ENCODE results near the gene PFDN6. TPM values are rescaled to one million over a fixed set of nuclear protein-coding genes. Genes with fewer than 3 reads are reported as not detected.

PFDN6 gene
- total and polyA plus RNA-seq, 2 experiments from 2014 or later, result 56.1 to 62.2 TPM

DNA sequence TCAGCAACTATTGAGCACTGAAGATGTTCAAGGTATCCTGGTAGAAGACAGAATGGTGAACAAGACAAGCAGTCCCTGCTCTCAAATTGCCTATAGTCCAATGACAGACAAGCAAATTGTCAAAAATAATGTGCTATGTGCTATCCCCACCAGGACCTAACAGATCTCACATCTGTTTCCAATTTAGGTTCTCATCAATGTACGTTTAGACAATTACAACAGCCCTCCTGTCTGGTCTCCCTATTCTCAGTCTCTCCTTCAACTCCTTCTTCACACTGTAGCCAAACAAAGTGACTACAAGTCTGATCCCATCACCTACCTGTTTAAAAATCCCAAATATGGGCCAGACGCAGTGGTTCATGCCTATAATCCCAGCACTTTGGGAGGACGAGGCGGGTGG, 17.0 kb downstream of the PFDN6 start:
- H3K79me2 ChIP-seq (replicated peaks; ENCODE audit: insufficient read depth), result peaks cover 15% of the 10 kb centered on the region
- TF ChIP-seq STAT1 (IDR thresholded peaks at IDR 0.05; ENCODE audit: unreplicated experiment) (no peak), EZH2phosphoT487 (IDR thresholded peaks at IDR 0.05; ENCODE audit: unreplicated experiment) (no peak), ZNF331 (CRISPR knock-in tag; IDR thresholded peaks at IDR 0.05; ENCODE audit: low read depth) (no peak), JUNB (IDR thresholded peaks at IDR 0.05; ENCODE audit: unreplicated experiment) (no peak), CREB1 (CRISPR knock-in tag; IDR thresholded peaks at IDR 0.05; ENCODE audit: low read depth) (no peak), POLR2AphosphoS5 (IDR thresholded peaks at IDR 0.05; ENCODE audit: low read depth) (no peak), EZH2 (IDR thresholded peaks at IDR 0.05; ENCODE audit: low read depth, unreplicated experiment) (no peak), ZNF114 (CRISPR knock-in tag; IDR thresholded peaks at IDR 0.05) (no peak), NANOG (IDR thresholded peaks at IDR 0.05; ENCODE audit: borderline replicate concordance) (no peak)
- TF ChIP-seq, protein P1, sequence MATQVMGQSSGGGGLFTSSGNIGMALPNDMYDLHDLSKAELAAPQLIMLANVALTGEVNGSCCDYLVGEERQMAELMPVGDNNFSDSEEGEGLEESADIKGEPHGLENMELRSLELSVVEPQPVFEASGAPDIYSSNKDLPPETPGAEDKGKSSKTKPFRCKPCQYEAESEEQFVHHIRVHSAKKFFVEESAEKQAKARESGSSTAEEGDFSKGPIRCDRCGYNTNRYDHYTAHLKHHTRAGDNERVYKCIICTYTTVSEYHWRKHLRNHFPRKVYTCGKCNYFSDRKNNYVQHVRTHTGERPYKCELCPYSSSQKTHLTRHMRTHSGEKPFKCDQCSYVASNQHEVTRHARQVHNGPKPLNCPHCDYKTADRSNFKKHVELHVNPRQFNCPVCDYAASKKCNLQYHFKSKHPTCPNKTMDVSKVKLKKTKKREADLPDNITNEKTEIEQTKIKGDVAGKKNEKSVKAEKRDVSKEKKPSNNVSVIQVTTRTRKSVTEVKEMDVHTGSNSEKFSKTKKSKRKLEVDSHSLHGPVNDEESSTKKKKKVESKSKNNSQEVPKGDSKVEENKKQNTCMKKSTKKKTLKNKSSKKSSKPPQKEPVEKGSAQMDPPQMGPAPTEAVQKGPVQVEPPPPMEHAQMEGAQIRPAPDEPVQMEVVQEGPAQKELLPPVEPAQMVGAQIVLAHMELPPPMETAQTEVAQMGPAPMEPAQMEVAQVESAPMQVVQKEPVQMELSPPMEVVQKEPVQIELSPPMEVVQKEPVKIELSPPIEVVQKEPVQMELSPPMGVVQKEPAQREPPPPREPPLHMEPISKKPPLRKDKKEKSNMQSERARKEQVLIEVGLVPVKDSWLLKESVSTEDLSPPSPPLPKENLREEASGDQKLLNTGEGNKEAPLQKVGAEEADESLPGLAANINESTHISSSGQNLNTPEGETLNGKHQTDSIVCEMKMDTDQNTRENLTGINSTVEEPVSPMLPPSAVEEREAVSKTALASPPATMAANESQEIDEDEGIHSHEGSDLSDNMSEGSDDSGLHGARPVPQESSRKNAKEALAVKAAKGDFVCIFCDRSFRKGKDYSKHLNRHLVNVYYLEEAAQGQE (IDR thresholded peaks at IDR 0.05; ENCODE audit: unreplicated experiment), result no peak
- TF ChIP-seq, protein P2, sequence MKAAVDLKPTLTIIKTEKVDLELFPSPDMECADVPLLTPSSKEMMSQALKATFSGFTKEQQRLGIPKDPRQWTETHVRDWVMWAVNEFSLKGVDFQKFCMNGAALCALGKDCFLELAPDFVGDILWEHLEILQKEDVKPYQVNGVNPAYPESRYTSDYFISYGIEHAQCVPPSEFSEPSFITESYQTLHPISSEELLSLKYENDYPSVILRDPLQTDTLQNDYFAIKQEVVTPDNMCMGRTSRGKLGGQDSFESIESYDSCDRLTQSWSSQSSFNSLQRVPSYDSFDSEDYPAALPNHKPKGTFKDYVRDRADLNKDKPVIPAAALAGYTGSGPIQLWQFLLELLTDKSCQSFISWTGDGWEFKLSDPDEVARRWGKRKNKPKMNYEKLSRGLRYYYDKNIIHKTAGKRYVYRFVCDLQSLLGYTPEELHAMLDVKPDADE (IDR thresholded peaks at IDR 0.05), result no peak
- TF ChIP-seq, protein P3, sequence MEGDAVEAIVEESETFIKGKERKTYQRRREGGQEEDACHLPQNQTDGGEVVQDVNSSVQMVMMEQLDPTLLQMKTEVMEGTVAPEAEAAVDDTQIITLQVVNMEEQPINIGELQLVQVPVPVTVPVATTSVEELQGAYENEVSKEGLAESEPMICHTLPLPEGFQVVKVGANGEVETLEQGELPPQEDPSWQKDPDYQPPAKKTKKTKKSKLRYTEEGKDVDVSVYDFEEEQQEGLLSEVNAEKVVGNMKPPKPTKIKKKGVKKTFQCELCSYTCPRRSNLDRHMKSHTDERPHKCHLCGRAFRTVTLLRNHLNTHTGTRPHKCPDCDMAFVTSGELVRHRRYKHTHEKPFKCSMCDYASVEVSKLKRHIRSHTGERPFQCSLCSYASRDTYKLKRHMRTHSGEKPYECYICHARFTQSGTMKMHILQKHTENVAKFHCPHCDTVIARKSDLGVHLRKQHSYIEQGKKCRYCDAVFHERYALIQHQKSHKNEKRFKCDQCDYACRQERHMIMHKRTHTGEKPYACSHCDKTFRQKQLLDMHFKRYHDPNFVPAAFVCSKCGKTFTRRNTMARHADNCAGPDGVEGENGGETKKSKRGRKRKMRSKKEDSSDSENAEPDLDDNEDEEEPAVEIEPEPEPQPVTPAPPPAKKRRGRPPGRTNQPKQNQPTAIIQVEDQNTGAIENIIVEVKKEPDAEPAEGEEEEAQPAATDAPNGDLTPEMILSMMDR (conservative IDR thresholded peaks at IDR 0.05; ENCODE audit: low read depth in 2 of 2), result no peak
- TF ChIP-seq, protein P4, sequence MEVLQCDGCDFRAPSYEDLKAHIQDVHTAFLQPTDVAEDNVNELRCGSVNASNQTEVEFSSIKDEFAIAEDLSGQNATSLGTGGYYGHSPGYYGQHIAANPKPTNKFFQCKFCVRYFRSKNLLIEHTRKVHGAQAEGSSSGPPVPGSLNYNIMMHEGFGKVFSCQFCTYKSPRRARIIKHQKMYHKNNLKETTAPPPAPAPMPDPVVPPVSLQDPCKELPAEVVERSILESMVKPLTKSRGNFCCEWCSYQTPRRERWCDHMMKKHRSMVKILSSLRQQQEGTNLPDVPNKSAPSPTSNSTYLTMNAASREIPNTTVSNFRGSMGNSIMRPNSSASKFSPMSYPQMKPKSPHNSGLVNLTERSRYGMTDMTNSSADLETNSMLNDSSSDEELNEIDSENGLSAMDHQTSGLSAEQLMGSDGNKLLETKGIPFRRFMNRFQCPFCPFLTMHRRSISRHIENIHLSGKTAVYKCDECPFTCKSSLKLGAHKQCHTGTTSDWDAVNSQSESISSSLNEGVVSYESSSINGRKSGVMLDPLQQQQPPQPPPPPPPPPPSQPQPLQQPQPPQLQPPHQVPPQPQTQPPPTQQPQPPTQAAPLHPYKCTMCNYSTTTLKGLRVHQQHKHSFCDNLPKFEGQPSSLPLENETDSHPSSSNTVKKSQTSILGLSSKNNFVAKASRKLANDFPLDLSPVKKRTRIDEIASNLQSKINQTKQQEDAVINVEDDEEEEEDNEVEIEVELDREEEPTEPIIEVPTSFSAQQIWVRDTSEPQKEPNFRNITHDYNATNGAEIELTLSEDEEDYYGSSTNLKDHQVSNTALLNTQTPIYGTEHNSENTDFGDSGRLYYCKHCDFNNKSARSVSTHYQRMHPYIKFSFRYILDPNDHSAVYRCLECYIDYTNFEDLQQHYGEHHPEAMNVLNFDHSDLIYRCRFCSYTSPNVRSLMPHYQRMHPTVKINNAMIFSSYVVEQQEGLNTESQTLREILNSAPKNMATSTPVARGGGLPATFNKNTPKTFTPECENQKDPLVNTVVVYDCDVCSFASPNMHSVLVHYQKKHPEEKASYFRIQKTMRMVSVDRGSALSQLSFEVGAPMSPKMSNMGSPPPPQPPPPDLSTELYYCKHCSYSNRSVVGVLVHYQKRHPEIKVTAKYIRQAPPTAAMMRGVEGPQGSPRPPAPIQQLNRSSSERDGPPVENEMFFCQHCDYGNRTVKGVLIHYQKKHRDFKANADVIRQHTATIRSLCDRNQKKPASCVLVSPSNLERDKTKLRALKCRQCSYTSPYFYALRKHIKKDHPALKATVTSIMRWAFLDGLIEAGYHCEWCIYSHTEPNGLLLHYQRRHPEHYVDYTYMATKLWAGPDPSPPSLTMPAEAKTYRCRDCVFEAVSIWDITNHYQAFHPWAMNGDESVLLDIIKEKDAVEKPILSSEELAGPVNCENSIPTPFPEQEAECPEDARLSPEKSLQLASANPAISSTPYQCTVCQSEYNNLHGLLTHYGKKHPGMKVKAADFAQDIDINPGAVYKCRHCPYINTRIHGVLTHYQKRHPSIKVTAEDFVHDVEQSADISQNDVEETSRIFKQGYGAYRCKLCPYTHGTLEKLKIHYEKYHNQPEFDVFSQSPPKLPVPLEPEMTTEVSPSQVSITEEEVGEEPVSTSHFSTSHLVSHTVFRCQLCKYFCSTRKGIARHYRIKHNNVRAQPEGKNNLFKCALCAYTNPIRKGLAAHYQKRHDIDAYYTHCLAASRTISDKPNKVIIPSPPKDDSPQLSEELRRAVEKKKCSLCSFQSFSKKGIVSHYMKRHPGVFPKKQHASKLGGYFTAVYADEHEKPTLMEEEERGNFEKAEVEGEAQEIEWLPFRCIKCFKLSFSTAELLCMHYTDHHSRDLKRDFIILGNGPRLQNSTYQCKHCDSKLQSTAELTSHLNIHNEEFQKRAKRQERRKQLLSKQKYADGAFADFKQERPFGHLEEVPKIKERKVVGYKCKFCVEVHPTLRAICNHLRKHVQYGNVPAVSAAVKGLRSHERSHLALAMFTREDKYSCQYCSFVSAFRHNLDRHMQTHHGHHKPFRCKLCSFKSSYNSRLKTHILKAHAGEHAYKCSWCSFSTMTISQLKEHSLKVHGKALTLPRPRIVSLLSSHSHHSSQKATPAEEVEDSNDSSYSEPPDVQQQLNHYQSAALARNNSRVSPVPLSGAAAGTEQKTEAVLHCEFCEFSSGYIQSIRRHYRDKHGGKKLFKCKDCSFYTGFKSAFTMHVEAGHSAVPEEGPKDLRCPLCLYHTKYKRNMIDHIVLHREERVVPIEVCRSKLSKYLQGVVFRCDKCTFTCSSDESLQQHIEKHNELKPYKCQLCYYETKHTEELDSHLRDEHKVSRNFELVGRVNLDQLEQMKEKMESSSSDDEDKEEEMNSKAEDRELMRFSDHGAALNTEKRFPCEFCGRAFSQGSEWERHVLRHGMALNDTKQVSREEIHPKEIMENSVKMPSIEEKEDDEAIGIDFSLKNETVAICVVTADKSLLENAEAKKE (CRISPR knock-in tag; IDR thresholded peaks at IDR 0.05), result no peak

More for the DNA sequence above, 17.0 kb downstream of the PFDN6 start:
- Mint-ChIP-seq H3K36me3 (ENCODE audit: low read depth) (peaks cover 3% of the 10 kb centered on the region; the same call in 1 of the 3 replicates), H3K4me3 (no peak overlapping the region), H3K9me3 (no peaks in the 10 kb centered on the region), H3K27ac (no peak overlapping the region), H3K27me3 (ENCODE audit: insufficient read depth, low read depth, poor library complexity) (peaks cover 14% of the 10 kb centered on the region), H3K4me1 (no peaks in the 10 kb centered on the region)
- Histone ChIP-seq H3K4me2 (no peak overlapping the region), H3K36me3 (ENCODE audit: insufficient read depth) (no peaks in the 10 kb centered on the region), H3K4me1 (ENCODE audit: insufficient read depth) (no peaks in the 10 kb centered on the region; the same call in 1 of the 2 replicates), H3K9me2 (ENCODE audit: insufficient read depth) (no peaks in the 10 kb centered on the region), H4K20me1 (replicated peaks; ENCODE audit: insufficient read depth) (peaks cover 11% of the 10 kb centered on the region), H2AFZ (no peak overlapping the region), H3F3A (replicated peaks; ENCODE audit: low read depth) (no peaks in the 10 kb centered on the region), H3K27me3 (ENCODE audit: insufficient read depth) (no peaks in the 10 kb centered on the region), H3K27ac (ENCODE audit: low read depth) (no peak overlapping the region), H3K4me3 (no peak overlapping the region)
- ATAC-seq (no peak), DNase-seq (ENCODE audit: low spot score) (no peak)
